ENCODE data around the gene CAMK2G. TPM values are rescaled to one million over a fixed set of nuclear protein-coding genes. Genes with fewer than 3 reads are reported as not detected.
"Not testable (repeated sequence)": the region's sequence is repeated elsewhere in the genome, so short reads cannot be mapped to it uniquely, and the experiment has no call there.

CAMK2G gene
- polyA plus RNA-seq, 1 of the 3 experiments (the other 2 are of a cell fraction) = 41.4 TPM

DNA sequence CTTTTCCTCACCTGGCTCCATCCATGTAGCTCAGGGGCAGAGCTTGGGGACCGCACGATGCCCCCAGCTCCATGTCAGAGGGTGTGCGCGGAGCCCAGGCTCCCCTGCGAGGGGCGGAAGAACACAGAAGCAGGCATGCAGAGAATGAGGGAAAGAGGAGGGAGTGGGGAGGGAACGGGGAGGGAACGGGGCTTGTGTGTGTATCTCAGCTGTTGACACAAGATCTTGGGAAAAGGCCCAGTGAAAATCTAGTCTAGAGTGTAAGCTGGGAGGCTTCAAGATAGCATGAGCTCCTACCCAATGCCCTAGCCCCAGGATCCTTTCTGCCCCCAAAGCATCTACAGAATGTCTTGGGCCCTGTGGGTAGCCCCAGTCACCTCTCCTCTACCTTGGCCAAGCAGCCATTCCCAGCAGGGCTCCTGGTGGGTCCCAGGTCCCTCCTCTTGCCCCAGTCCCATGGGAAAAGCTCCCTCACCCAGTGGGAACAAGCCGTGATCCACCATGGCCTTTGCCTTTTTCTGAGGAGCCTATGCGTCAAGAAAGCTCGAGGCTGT is 37.9 kb downstream of the CAMK2G start:
- CTCF ChIA-PET = interaction anchor here (5.2 to 28.7 kb wide), 2 partner anchors 13 to 37 kb away, joined by 34 to 753 read pairs; partner anchors contain the start of gene CAMK2G
- no peaks in the 10 kb centered on the region for H3K9me2 ChIP-seq
- no peak overlapping the region for H3K4me2 ChIP-seq
- H3K36me3 ChIP-seq (replicated peaks in 1 of 2; ENCODE audit: control insufficient read depth in 1 of 2, insufficient read depth in 2 of 2, low read length in 1 of 2) = peaks cover 28 to 49% of the 10 kb centered on the region in 2 experiments
- H3K9me3 ChIP-seq = no peaks in the 10 kb centered on the region
- no peak overlapping the region for H2AFZ ChIP-seq (ENCODE audit: low read depth)
- H3K27me3 ChIP-seq (ENCODE audit: insufficient read depth) = no peaks in the 10 kb centered on the region
- H4K20me1 ChIP-seq (ENCODE audit: insufficient read depth) = no peaks in the 10 kb centered on the region
- DNase-seq = no peak
- 98% methylated on average over 11 of the region's 11 CpGs for WGBS (ENCODE audit: low lambda C conversion rate)
- POLR2A ChIA-PET = interaction anchor here (0.5 kb wide), 1 partner anchor 9 kb away, joined by 3 read pairs; no protein-coding TSS in a partner anchor
- peaks cover 6% of the 10 kb centered on the region for H3F3A ChIP-seq (replicated peaks; ENCODE audit: insufficient read depth)
- H3K4me3 ChIP-seq (ENCODE audit: low read depth in 2 of 2, low read length in 1 of 2) = no peak overlapping the region
- H3K9ac ChIP-seq = no peak overlapping the region
- H3K4me1 ChIP-seq (ENCODE audit: control insufficient read depth in 1 of 2, insufficient read depth in 2 of 2, low read depth in 1 of 2, low read length in 1 of 2) = no peaks in the 10 kb centered on the region; a peak in 1 of 4 replicates
- TF ChIP-seq RCOR1 (IDR thresholded peaks at IDR 0.05; ENCODE audit: low read length) = no peak
- H3K79me2 ChIP-seq (ENCODE audit: insufficient read depth) = no peaks in the 10 kb centered on the region
- H3K27ac ChIP-seq (ENCODE audit: low read depth in 2 of 2, low read length in 1 of 2) = peak overlapping the region in 1 of 2 experiments; percentile 56; a peak in 2 of 4 replicates

DNA sequence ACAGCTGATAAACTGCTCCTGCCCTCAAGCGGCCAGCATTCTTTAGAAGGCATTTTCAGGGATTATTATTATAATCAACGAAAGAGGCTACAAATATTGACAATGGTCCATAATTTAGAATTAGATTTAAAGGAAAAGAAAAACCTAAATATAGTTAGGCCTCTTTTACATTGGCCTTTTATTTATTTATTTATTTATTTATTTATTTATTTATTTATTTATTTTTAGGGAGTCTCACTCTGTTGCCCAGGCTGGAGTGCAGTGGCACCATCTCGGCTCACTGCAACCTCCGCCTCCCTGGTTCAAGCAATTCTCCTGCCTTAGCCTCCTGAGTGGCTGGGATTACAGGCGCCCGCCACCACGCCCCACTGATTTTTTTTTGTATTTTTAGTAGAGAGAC is 45.3 kb downstream of the CAMK2G start:
- H2AFZ ChIP-seq (ENCODE audit: low read depth); H3K9me3 ChIP-seq; H3F3A ChIP-seq (replicated peaks; ENCODE audit: insufficient read depth); H3K9me2 ChIP-seq; H3K27me3 ChIP-seq (ENCODE audit: insufficient read depth); DNase-seq; H3K4me1 ChIP-seq (ENCODE audit: control insufficient read depth in 1 of 2, insufficient read depth in 2 of 2, low read depth in 1 of 2, low read length in 1 of 2); H3K4me2 ChIP-seq; H3K79me2 ChIP-seq (ENCODE audit: insufficient read depth); CTCF ChIA-PET; POLR2A ChIA-PET; H3K9ac ChIP-seq; H3K4me3 ChIP-seq (ENCODE audit: low read depth in 2 of 2, low read length in 1 of 2); H3K27ac ChIP-seq (ENCODE audit: low read depth in 2 of 2, low read length in 1 of 2); H4K20me1 ChIP-seq (ENCODE audit: insufficient read depth): not testable (repeated sequence)
- H3K36me3 ChIP-seq (replicated peaks in 1 of 2; ENCODE audit: control insufficient read depth in 1 of 2, insufficient read depth in 2 of 2, low read length in 1 of 2) = peaks cover 10 to 29% of the 10 kb centered on the region in 2 experiments
- 98% methylated on average over 7 of the region's 7 CpGs for WGBS (ENCODE audit: low lambda C conversion rate)

DNA sequence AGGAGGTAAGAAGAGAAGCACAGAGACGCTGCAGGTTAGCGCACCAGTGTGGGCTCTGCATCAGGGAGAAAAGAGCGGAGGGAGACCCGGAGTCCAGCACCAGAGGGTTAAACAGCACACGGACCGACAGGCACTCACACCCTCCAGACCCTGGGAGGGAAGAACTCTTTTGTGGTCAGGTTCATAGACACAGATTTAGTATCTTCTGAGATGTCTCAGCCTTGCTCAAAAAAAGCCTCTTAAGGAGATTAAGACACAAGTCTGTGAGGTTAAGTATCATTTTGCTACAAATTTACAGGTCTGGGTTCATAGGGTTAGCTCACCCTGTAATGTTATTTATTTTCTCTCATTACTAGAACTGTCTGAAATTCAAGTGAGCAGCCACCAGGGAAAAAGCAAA is 46.2 kb downstream of the CAMK2G start:
- Histone ChIP-seq H4K20me1 (ENCODE audit: insufficient read depth) (no peaks in the 10 kb centered on the region), H2AFZ (ENCODE audit: low read depth) (no peak overlapping the region), H3K9me2 (no peaks in the 10 kb centered on the region), H3K79me2 (ENCODE audit: insufficient read depth) (no peaks in the 10 kb centered on the region), H3K9me3 (no peaks in the 10 kb centered on the region), H3K36me3 (replicated peaks in 1 of 2; ENCODE audit: control insufficient read depth in 1 of 2, insufficient read depth in 2 of 2, low read length in 1 of 2) (peaks cover 15 to 38% of the 10 kb centered on the region in 2 experiments), H3K27me3 (ENCODE audit: insufficient read depth) (no peaks in the 10 kb centered on the region), H3K9ac (no peak overlapping the region), H3K4me1 (ENCODE audit: control insufficient read depth in 1 of 2, insufficient read depth in 2 of 2, low read depth in 1 of 2, low read length in 1 of 2) (no peaks in the 10 kb centered on the region), H3F3A (replicated peaks; ENCODE audit: insufficient read depth) (no peaks in the 10 kb centered on the region), H3K4me3 (ENCODE audit: low read depth in 2 of 2, low read length in 1 of 2) (no peak overlapping the region), H3K4me2 (no peak overlapping the region), H3K27ac (ENCODE audit: low read depth in 2 of 2, low read length in 1 of 2) (no peak overlapping the region)
- 97% methylated on average over 6 of the region's 6 CpGs for WGBS (ENCODE audit: low lambda C conversion rate)
- no peak for TF ChIP-seq MEF2A (IDR thresholded peaks at IDR 0.05; ENCODE audit: borderline replicate concordance, low read depth)
- no peak for TF ChIP-seq RFX5 (IDR thresholded peaks at IDR 0.05; ENCODE audit: low read length)
- no peak for TF ChIP-seq EP300 (IDR thresholded peaks at IDR 0.05; ENCODE audit: borderline replicate concordance in 1 of 2, low read depth in 1 of 2, low read length in 1 of 2)
- ChIA-PET CTCF (no interaction called here), POLR2A (no interaction called here)
- DNase-seq = no peak
